GM12878 (cell line): ENCODE measurements around the gene LGALS4. TPM values are rescaled to one million over a fixed set of nuclear protein-coding genes. Genes with fewer than 3 reads are reported as not detected.

Source experiments
- GATAD2B ChIP-seq: fragments of 450-650 bp; conservative IDR thresholded peaks from 2 replicates; pipeline ENCODE4 v1.6.1; 2017; ENCODE audit warnings: low read depth, mild to moderate bottlenecking, moderate library complexity
- IKZF2 ChIP-seq, 2 experiments: fragments of 450-650 bp; IDR thresholded peaks; 2 replicates each; pipeline ENCODE4 v1.6.1; 2017; ENCODE audit warnings: mild to moderate bottlenecking in 2 of 2, moderate library complexity in 2 of 2
- LARP7 ChIP-seq: fragments of 450-650 bp; IDR thresholded peaks from 2 replicates; pipeline ENCODE4 v1.6.1; 2017; ENCODE audit warnings: mild to moderate bottlenecking
- MTA3 ChIP-seq: IDR thresholded peaks from 2 replicates; pipeline ENCODE4 v1.6.1; 2012; ENCODE audit warnings: low read length, inconsistent platforms, borderline replicate concordance
- MYB ChIP-seq: fragments of 150-350 bp; IDR thresholded peaks from 2 replicates; pipeline ENCODE4 v1.6.1; 2014; ENCODE audit warnings: mild to moderate bottlenecking, low read depth, low read length, borderline replicate concordance
- NFYA ChIP-seq: IDR thresholded peaks from 2 replicates; pipeline ENCODE4 v1.6.1; 2011; ENCODE audit warnings: low read depth, mild to moderate bottlenecking, low read length, improper control_type of control experiment, borderline replicate concordance
- RB1 ChIP-seq: fragments of 450-650 bp; formaldehyde crosslinking; IDR thresholded peaks from 2 replicates; pipeline ENCODE4 v1.6.1; 2017; ENCODE audit warnings: mild to moderate bottlenecking, borderline replicate concordance
- TARDBP ChIP-seq: IDR thresholded peaks from 2 replicates; pipeline ENCODE4 v1.6.1; 2016; ENCODE audit warnings: borderline replicate concordance
- WRNIP1 ChIP-seq: IDR thresholded peaks from 2 replicates; pipeline ENCODE4 v1.6.1; 2011; ENCODE audit warnings: low read depth, low read length, improper control_type of control experiment, borderline replicate concordance
- YBX1 ChIP-seq: fragments of 450-650 bp; IDR thresholded peaks from 2 replicates; pipeline ENCODE4 v1.6.1; 2016; ENCODE audit warnings: antibody characterized with exemption
- ZNF592 ChIP-seq: fragments of 450-650 bp; IDR thresholded peaks from 2 replicates; pipeline ENCODE4 v1.6.1; 2017; ENCODE audit warnings: mild to moderate bottlenecking, moderate library complexity
- ZSCAN29 ChIP-seq: fragments of 450-650 bp; IDR thresholded peaks from 2 replicates; pipeline ENCODE4 v1.6.1; 2017; ENCODE audit warnings: mild to moderate bottlenecking, moderate library complexity
- polyA plus RNA-seq, 11 experiments: library from polyadenylated mRNA; depleted of rRNA in 4 of 11; unstranded in 6 of 11; stranded (reverse) in 5 of 11; fragments of >200 nt; fragmentation: Nextera tagmentation in 4 of 11; fragmentation: Illumina TruSeq in 1 of 11; extraction: Ambion mirVana in 4 of 11; extraction: Trizol in 1 of 11; gene quantifications; 1 replicate in 1 of 11; 2 replicates in 10 of 11; pipeline versions ENCODE4 v1.2.1 to v1.2.3, GENCODE V29; 2011 to 2016; ENCODE audit warnings: inconsistent platforms in 2 of 11, missing spikeins in 2 of 11, low read depth in 1 of 11
- total RNA-seq, 4 experiments: library from RNA; depleted of rRNA in 3 of 4; stranded (reverse); fragments of >200 nt in 3 of 4; fragmentation: Illumina TruSeq in 1 of 4; extraction: Trizol in 1 of 4; gene quantifications; 2 replicates each; pipeline versions ENCODE4 v1.2.1 to v1.2.3, GENCODE V29; 2013 to 2021
- TF ChIP-seq, protein P1 (sequence below): fragments of 450-650 bp; IDR thresholded peaks from 2 replicates; pipeline ENCODE4 v1.6.1; 2017; ENCODE audit warnings: mild to moderate bottlenecking, moderate library complexity
- TF ChIP-seq, protein P2 (sequence below): fragments of 450-650 bp; IDR thresholded peaks from 2 replicates; pipeline ENCODE4 v1.6.1; 2018; ENCODE audit warnings: mild to moderate bottlenecking, low read depth, moderate library complexity; ENCODE audit not compliant: partially characterized antibody
- TF ChIP-seq, protein P3 (sequence below): fragments of 150-350 bp; IDR thresholded peaks from 2 replicates; pipeline ENCODE4 v1.6.1; 2016; ENCODE audit warnings: low read depth, low read length

Gene LGALS4
- total and polyA plus RNA-seq, 10 of the 15 experiments (the other 5 are each of a cell fraction or from before 2014, with no cell fraction given) = 0.13 to 2.1 (median 0.26) TPM; not detected in 4

- TF ChIP-seq, protein P1, sequence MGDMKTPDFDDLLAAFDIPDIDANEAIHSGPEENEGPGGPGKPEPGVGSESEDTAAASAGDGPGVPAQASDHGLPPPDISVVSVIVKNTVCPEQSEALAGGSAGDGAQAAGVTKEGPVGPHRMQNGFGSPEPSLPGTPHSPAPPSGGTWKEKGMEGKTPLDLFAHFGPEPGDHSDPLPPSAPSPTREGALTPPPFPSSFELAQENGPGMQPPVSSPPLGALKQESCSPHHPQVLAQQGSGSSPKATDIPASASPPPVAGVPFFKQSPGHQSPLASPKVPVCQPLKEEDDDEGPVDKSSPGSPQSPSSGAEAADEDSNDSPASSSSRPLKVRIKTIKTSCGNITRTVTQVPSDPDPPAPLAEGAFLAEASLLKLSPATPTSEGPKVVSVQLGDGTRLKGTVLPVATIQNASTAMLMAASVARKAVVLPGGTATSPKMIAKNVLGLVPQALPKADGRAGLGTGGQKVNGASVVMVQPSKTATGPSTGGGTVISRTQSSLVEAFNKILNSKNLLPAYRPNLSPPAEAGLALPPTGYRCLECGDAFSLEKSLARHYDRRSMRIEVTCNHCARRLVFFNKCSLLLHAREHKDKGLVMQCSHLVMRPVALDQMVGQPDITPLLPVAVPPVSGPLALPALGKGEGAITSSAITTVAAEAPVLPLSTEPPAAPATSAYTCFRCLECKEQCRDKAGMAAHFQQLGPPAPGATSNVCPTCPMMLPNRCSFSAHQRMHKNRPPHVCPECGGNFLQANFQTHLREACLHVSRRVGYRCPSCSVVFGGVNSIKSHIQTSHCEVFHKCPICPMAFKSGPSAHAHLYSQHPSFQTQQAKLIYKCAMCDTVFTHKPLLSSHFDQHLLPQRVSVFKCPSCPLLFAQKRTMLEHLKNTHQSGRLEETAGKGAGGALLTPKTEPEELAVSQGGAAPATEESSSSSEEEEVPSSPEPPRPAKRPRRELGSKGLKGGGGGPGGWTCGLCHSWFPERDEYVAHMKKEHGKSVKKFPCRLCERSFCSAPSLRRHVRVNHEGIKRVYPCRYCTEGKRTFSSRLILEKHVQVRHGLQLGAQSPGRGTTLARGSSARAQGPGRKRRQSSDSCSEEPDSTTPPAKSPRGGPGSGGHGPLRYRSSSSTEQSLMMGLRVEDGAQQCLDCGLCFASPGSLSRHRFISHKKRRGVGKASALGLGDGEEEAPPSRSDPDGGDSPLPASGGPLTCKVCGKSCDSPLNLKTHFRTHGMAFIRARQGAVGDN = peak; percentile 80
- TF ChIP-seq IKZF2 (IDR thresholded peaks at IDR 0.05) = no peak; a peak in 1 of 4 replicates
- peak; percentile 74 for TF ChIP-seq GATAD2B
- TF ChIP-seq WRNIP1 = no peak
- TF ChIP-seq ZSCAN29 = no peak
- TF ChIP-seq MTA3 = no peak
- TF ChIP-seq, protein P2, sequence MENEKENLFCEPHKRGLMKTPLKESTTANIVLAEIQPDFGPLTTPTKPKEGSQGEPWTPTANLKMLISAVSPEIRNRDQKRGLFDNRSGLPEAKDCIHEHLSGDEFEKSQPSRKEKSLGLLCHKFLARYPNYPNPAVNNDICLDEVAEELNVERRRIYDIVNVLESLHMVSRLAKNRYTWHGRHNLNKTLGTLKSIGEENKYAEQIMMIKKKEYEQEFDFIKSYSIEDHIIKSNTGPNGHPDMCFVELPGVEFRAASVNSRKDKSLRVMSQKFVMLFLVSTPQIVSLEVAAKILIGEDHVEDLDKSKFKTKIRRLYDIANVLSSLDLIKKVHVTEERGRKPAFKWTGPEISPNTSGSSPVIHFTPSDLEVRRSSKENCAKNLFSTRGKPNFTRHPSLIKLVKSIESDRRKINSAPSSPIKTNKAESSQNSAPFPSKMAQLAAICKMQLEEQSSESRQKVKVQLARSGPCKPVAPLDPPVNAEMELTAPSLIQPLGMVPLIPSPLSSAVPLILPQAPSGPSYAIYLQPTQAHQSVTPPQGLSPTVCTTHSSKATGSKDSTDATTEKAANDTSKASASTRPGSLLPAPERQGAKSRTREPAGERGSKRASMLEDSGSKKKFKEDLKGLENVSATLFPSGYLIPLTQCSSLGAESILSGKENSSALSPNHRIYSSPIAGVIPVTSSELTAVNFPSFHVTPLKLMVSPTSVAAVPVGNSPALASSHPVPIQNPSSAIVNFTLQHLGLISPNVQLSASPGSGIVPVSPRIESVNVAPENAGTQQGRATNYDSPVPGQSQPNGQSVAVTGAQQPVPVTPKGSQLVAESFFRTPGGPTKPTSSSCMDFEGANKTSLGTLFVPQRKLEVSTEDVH = peak; percentile 49
- TF ChIP-seq, protein P3, sequence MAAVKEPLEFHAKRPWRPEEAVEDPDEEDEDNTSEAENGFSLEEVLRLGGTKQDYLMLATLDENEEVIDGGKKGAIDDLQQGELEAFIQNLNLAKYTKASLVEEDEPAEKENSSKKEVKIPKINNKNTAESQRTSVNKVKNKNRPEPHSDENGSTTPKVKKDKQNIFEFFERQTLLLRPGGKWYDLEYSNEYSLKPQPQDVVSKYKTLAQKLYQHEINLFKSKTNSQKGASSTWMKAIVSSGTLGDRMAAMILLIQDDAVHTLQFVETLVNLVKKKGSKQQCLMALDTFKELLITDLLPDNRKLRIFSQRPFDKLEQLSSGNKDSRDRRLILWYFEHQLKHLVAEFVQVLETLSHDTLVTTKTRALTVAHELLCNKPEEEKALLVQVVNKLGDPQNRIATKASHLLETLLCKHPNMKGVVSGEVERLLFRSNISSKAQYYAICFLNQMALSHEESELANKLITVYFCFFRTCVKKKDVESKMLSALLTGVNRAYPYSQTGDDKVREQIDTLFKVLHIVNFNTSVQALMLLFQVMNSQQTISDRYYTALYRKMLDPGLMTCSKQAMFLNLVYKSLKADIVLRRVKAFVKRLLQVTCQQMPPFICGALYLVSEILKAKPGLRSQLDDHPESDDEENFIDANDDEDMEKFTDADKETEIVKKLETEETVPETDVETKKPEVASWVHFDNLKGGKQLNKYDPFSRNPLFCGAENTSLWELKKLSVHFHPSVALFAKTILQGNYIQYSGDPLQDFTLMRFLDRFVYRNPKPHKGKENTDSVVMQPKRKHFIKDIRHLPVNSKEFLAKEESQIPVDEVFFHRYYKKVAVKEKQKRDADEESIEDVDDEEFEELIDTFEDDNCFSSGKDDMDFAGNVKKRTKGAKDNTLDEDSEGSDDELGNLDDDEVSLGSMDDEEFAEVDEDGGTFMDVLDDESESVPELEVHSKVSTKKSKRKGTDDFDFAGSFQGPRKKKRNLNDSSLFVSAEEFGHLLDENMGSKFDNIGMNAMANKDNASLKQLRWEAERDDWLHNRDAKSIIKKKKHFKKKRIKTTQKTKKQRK = no peak
- TF ChIP-seq YBX1 = no peak
- no peak for TF ChIP-seq ZNF592
- peak; percentile 64; the same call in 1 of the 2 replicates for TF ChIP-seq MYB
- peak; percentile 56; the same call in 1 of the 2 replicates for TF ChIP-seq RB1
- peak; percentile 99 for TF ChIP-seq LARP7
- no peak for TF ChIP-seq NFYA
- TF ChIP-seq TARDBP = no peak
Observed at GRCh38 chr19:38849147-38849859, 36.6 kb upstream of the LGALS4 start (continued).
